K562 (cell line): Measurements from ENCODE around the gene SPINK14. TPM values are rescaled to one million over a fixed set of nuclear protein-coding genes. Genes with fewer than 3 reads are reported as not detected.

ENCODE experiments used
- ATAC-seq: fragments of 200-7000 bp; cut with Tn5 transposase; 3 replicates; pipeline ENCODE4 v1.9.1; 2020; ENCODE audit warnings: moderate library complexity
- BruUV-seq: library from RNA; stranded (reverse); fragments of 400-500 nt; replicated peaks from 2 replicates; lab custom pipeline; 2021; lab: Mats Ljungman, UMichigan
- CTCF ChIA-PET: fragments of 300-600 bp; formaldehyde crosslinking; extraction: SDS; loops from one replicate; lab custom pipeline; 2021; ENCODE audit warnings: low intra/inter-chr PET ratio; lab: Yijun Ruan, JAX
- POLR2A ChIA-PET: fragments of 300-600, 350-650 bp; sonication (Branson Sonifier 250); formaldehyde crosslinking; extraction: SDS; loops from one replicate; lab custom pipeline; 2021; ENCODE audit warnings: antibody characterized with exemption, inconsistent platforms; lab: Yijun Ruan, JAX
- DNase-seq, 4 experiments: peaks; one replicate each; pipeline versions ENCODE4 v3.0.0 to v3.0.0-alpha.2; 2011 to 2018; ENCODE audit warnings: low spot score in 3 of 4, mixed read lengths in 3 of 4; ENCODE audit errors: extremely low read depth in 1 of 4
- FAIRE-seq: peaks from 2 replicates; lab custom pipeline; 2011; peaks lifted over from hg19 to GRCh38; lab: Jason Lieb, UNC
- H2AFZ ChIP-seq: 2 replicates; pipeline ENCODE4 v1.6.0; 2011; ENCODE audit warnings: low read depth, low read length, control low read depth, inconsistent platforms
- H3K27ac ChIP-seq: fragments of 200-600 bp; 3 replicates; pipeline ENCODE4 v1.8.0; 2011; ENCODE audit warnings: low read depth, mild to moderate bottlenecking, control low read depth, inconsistent platforms, low read length, moderate library complexity, mixed read lengths; ENCODE audit errors: extremely low read depth
- H3K27me3 ChIP-seq, 2 experiments: fragments of 300-600 bp in 1 of 2; 2 replicates in 1 of 2; 3 replicates in 1 of 2; pipeline versions ENCODE4 v1.6.0 to v1.8.0; 2011; ENCODE audit warnings: inconsistent platforms in 2 of 2, low read length in 2 of 2, mild to moderate bottlenecking in 1 of 2, mixed read lengths in 1 of 2, moderate library complexity in 1 of 2; ENCODE audit not compliant: control insufficient read depth in 2 of 2, insufficient read depth in 2 of 2
- H3K36me3 ChIP-seq: fragments of 300-600 bp; 3 replicates; pipeline ENCODE4 v1.8.0; 2011; ENCODE audit warnings: mild to moderate bottlenecking, low read length, inconsistent platforms; ENCODE audit not compliant: control insufficient read depth, insufficient read depth
- H3K4me1 ChIP-seq, 2 experiments: fragments of 200-600 bp in 1 of 2; replicated peaks in 1 of 2; 2 replicates in 1 of 2; 3 replicates in 1 of 2; pipeline versions ENCODE4 v1.5.1 to v1.8.0; 2011; ENCODE audit warnings: inconsistent platforms in 2 of 2, low read length in 2 of 2, mild to moderate bottlenecking in 1 of 2, mixed read lengths in 1 of 2, moderate library complexity in 1 of 2; ENCODE audit not compliant: control insufficient read depth in 2 of 2, insufficient read depth in 2 of 2
- H3K4me2 ChIP-seq: 2 replicates; pipeline ENCODE4 v1.6.1; 2011; ENCODE audit warnings: low read length, control low read depth, inconsistent platforms, mixed read lengths; ENCODE audit not compliant: insufficient read depth
- H3K4me3 ChIP-seq: fragments of 200-600 bp; sonication (generic), shearing (Covaris generic); 2 replicates; pipeline ENCODE4 v1.5.1; 2016; ENCODE audit warnings: control low read depth, inconsistent platforms
- H3K79me2 ChIP-seq: fragments of 200-600 bp; 3 replicates; pipeline ENCODE4 v1.8.0; 2011; ENCODE audit warnings: low read length, inconsistent platforms; ENCODE audit not compliant: control insufficient read depth, insufficient read depth
- H3K9ac ChIP-seq, 2 experiments: 2 replicates each; pipeline versions ENCODE4 v1.6.0 to v1.6.1; 2011; ENCODE audit warnings: low read depth in 2 of 2, low read length in 2 of 2, control low read depth in 1 of 2, inconsistent platforms in 1 of 2, mild to moderate bottlenecking in 1 of 2, mixed read lengths in 1 of 2; ENCODE audit not compliant: insufficient read depth in 1 of 2
- H3K9me1 ChIP-seq: one replicate; pipeline ENCODE4 v1.6.0; 2011; ENCODE audit warnings: inconsistent platforms, mild to moderate bottlenecking, low read length, moderate library complexity; ENCODE audit not compliant: control insufficient read depth, insufficient read depth
- H3K9me3 ChIP-seq: replicated peaks from 2 replicates; pipeline ENCODE4 v1.5.1; 2011; ENCODE audit warnings: low read depth, low read length, inconsistent platforms; ENCODE audit not compliant: control insufficient read depth, insufficient read depth
- H4K20me1 ChIP-seq: replicated peaks from 2 replicates; pipeline ENCODE4 v1.6.1; 2011; ENCODE audit warnings: low read length, inconsistent platforms, mixed read lengths; ENCODE audit not compliant: control insufficient read depth, insufficient read depth
- ARID4B ChIP-seq: sonication (generic); formaldehyde crosslinking; IDR thresholded peaks from 2 replicates; pipeline ENCODE4 v1.8.0; 2022; ENCODE audit warnings: mild to moderate bottlenecking, missing genetic modification reagents
- WGBS: fragments of 100-300 bp; shearing (Covaris generic); methylation state at CpG from one replicate; pipeline ENCODE4 v1.1.6; 2016; ENCODE audit warnings: low coverage, mixed read lengths; ENCODE audit not compliant: insufficient coverage; ENCODE audit errors: missing lambda C conversion rate; 5-methylcytosine and 5-hydroxymethylcytosine counted together
- in situ Hi-C: fragments of 300-500 bp; cut with MboI; formaldehyde crosslinking; loops from 4 replicates; pipeline ENCODE4 v1.15.0; 2018; ENCODE audit warnings: inconsistent platforms, mixed read lengths
- intact Hi-C: fragments of 100-400 bp; cut with micrococcal nuclease; formaldehyde crosslinking; loops from 2 replicates; pipeline ENCODE4 v1.14.2; 2022
- polyA plus RNA-seq, 8 experiments: library from polyadenylated mRNA; depleted of rRNA in 4 of 8; stranded (reverse) in 5 of 8; unstranded in 3 of 8; fragments of >200 nt; fragmentation: Nextera tagmentation in 2 of 8; fragmentation: Illumina TruSeq in 1 of 8; extraction: Ambion mirVana in 2 of 8; extraction: Trizol in 1 of 8; gene quantifications; 2 replicates each; pipeline versions ENCODE4 v1.2.1 to v1.2.3, GENCODE V29; 2011 to 2014; ENCODE audit warnings: inconsistent platforms in 1 of 8, missing spikeins in 1 of 8
- total RNA-seq, 7 experiments: library from RNA; depleted of rRNA in 6 of 7; stranded (reverse); fragments of >200 nt in 6 of 7; fragmentation: Illumina TruSeq in 2 of 7; extraction: Trizol in 2 of 7; gene quantifications; 2 replicates each; pipeline versions ENCODE4 v1.2.1 to v1.2.3, GENCODE V29; 2011 to 2021; ENCODE audit warnings: low replicate concordance in 1 of 7

The SPINK14 gene
- total and polyA plus RNA-seq, 9 of the 15 experiments (the other 6 are each of a cell fraction or from before 2014, with no cell fraction given): not detected

- Histone ChIP-seq H3K36me3 (no peaks in the 10 kb centered on the region), H2AFZ (no peak overlapping the region), H3K9me1 (no peaks in the 10 kb centered on the region), H3K4me3 (no peak overlapping the region), H3K27ac (no peak overlapping the region), H3K4me2 (no peak overlapping the region), H4K20me1 (no peaks in the 10 kb centered on the region), H3K9ac (no peak overlapping the region), H3K4me1 (no peaks in the 10 kb centered on the region), H3K27me3 (no peaks in the 10 kb centered on the region), H3K9me3 (no peaks in the 10 kb centered on the region), H3K79me2 (no peaks in the 10 kb centered on the region)
- TF ChIP-seq ARID4B (CRISPR knock-in tag): no peak
- CTCF ChIA-PET: no interaction called here
- ATAC-seq (no peak), FAIRE-seq (no peak), DNase-seq (no peak)
- WGBS: 6% methylated on average over 5 of the region's 5 CpGs
- intact Hi-C loops (no loop called here), in situ Hi-C loops (no loop called here)
- no TSS peak for BruUV-seq
- POLR2A ChIA-PET: no interaction called here
Measured at GRCh38 chr5:148135091-148136048, 33.0 kb upstream of the SPINK14 start.
